ACC112 (cell line): ENCODE measurements around the gene TJAP1.
A peak's percentile ranks its signal among the peaks of the same experiment; 100 is the strongest.
"Not testable (repeated sequence)": the region's sequence is repeated elsewhere in the genome, so short reads cannot be mapped to it uniquely, and the experiment has no call there.

Experiments used
- H2AFZ ChIP-seq: fragments of 200-600 bp; sonication (generic); one replicate; pipeline ENCODE4 v1.6.0; 2017; ENCODE audit warnings: antibody characterized with exemption, low read length; ENCODE audit not compliant: unreplicated experiment
- H3K27ac ChIP-seq: fragments of 200-600 bp; sonication (generic); 2 replicates; pipeline ENCODE4 v1.5.1; 2014; ENCODE audit warnings: low read depth, mild to moderate bottlenecking, antibody characterized with exemption, low read length, moderate library complexity
- H3K27me3 ChIP-seq: fragments of 200-600 bp; sonication (generic); 2 replicates; pipeline ENCODE4 v1.6.1; 2014; ENCODE audit warnings: mild to moderate bottlenecking, antibody characterized with exemption, low read length, moderate library complexity, mixed read lengths; ENCODE audit not compliant: insufficient read depth
- H3K36me3 ChIP-seq: fragments of 200-600 bp; sonication (generic); 2 replicates; pipeline ENCODE4 v1.6.1; 2016; ENCODE audit warnings: mild to moderate bottlenecking, antibody characterized with exemption, low read length, moderate library complexity, mixed read lengths; ENCODE audit not compliant: insufficient read depth
- H3K4me1 ChIP-seq: fragments of 200-600 bp; sonication (generic); one replicate; pipeline ENCODE4 v1.6.1; 2016; ENCODE audit warnings: low read length, mixed read lengths; ENCODE audit not compliant: insufficient read depth, unreplicated experiment, control insufficient read depth
- H3K4me3 ChIP-seq: fragments of 200-600 bp; sonication (generic); 2 replicates; pipeline ENCODE4 v1.5.1; 2014; ENCODE audit warnings: mild to moderate bottlenecking, low read depth, low read length
- H3K79me2 ChIP-seq: fragments of 200-600 bp; sonication (generic); one replicate; pipeline ENCODE4 v1.6.0; 2016; ENCODE audit warnings: low read length; ENCODE audit not compliant: control insufficient read depth, unreplicated experiment, insufficient read depth

TJAP1 gene

GRCh38 chr6:43465948-43466347, 11.4 kb upstream of the TJAP1 start:
- no peaks in the 10 kb centered on the region for H3K79me2 ChIP-seq
- H3K27ac ChIP-seq = no peak overlapping the region
- peaks cover 12% of the 10 kb centered on the region for H3K27me3 ChIP-seq
- H3K4me1 ChIP-seq = peaks cover 9% of the 10 kb centered on the region
- no peak overlapping the region for H3K4me3 ChIP-seq
- no peaks in the 10 kb centered on the region for H3K36me3 ChIP-seq
- no peak overlapping the region for H2AFZ ChIP-seq

- H2AFZ ChIP-seq, H3K4me1 ChIP-seq, H3K27ac ChIP-seq, H3K36me3 ChIP-seq, H3K79me2 ChIP-seq, H3K27me3 ChIP-seq, H3K4me3 ChIP-seq: not testable (repeated sequence)
Measured at GRCh38 chr6:43467265-43467664, 10.1 kb upstream of the TJAP1 start.

- no peaks in the 10 kb centered on the region for H3K36me3 ChIP-seq
- no peak overlapping the region for H3K4me3 ChIP-seq
- H3K27me3 ChIP-seq = peaks cover 4% of the 10 kb centered on the region; the same call in 1 of the 2 replicates
- H3K79me2 ChIP-seq = no peaks in the 10 kb centered on the region
- no peak overlapping the region for H2AFZ ChIP-seq
- H3K4me1 ChIP-seq = peaks cover 9% of the 10 kb centered on the region
- H3K27ac ChIP-seq = no peak overlapping the region
Measured at GRCh38 chr6:43467752-43468151, 9.6 kb upstream of the TJAP1 start.

GRCh38 chr6:43468240-43468639, 9.1 kb upstream of the TJAP1 start:
- Histone ChIP-seq H2AFZ (no peak overlapping the region), H3K27me3 (peaks cover under 1% of the 10 kb centered on the region; the same call in 1 of the 2 replicates), H3K36me3 (no peaks in the 10 kb centered on the region), H3K27ac (no peak overlapping the region), H3K79me2 (no peaks in the 10 kb centered on the region), H3K4me3 (no peak overlapping the region), H3K4me1 (peaks cover 9% of the 10 kb centered on the region)

GRCh38 chr6:43468748-43469681, 8.4 kb upstream of the TJAP1 start:
- no peak overlapping the region for H2AFZ ChIP-seq
- no peak overlapping the region for H3K27ac ChIP-seq
- peaks cover 9% of the 10 kb centered on the region for H3K4me1 ChIP-seq
- H3K36me3 ChIP-seq = no peaks in the 10 kb centered on the region
- H3K27me3 ChIP-seq = no peaks in the 10 kb centered on the region
- H3K4me3 ChIP-seq = no peak overlapping the region
- no peaks in the 10 kb centered on the region for H3K79me2 ChIP-seq

GRCh38 chr6:43469947-43470346, 7.4 kb upstream of the TJAP1 start:
- Histone ChIP-seq H2AFZ (no peak overlapping the region), H3K27ac (no peak overlapping the region), H3K27me3 (no peaks in the 10 kb centered on the region), H3K79me2 (no peaks in the 10 kb centered on the region), H3K4me1 (peaks cover 9% of the 10 kb centered on the region), H3K4me3 (no peak overlapping the region), H3K36me3 (no peaks in the 10 kb centered on the region)

GRCh38 chr6:43471399-43471798, 6.0 kb upstream of the TJAP1 start:
- no peaks in the 10 kb centered on the region for H3K79me2 ChIP-seq
- no peak overlapping the region for H3K4me3 ChIP-seq
- H3K36me3 ChIP-seq = no peaks in the 10 kb centered on the region
- no peaks in the 10 kb centered on the region for H3K27me3 ChIP-seq
- no peaks in the 10 kb centered on the region for H3K4me1 ChIP-seq
- H2AFZ ChIP-seq = no peak overlapping the region
- H3K27ac ChIP-seq = no peak overlapping the region

- no peak overlapping the region for H3K27ac ChIP-seq
- no peaks in the 10 kb centered on the region for H3K27me3 ChIP-seq
- H3K36me3 ChIP-seq = no peaks in the 10 kb centered on the region
- no peaks in the 10 kb centered on the region for H3K4me1 ChIP-seq
- H2AFZ ChIP-seq = no peak overlapping the region
- H3K79me2 ChIP-seq = no peaks in the 10 kb centered on the region
- H3K4me3 ChIP-seq = no peak overlapping the region
Measured at GRCh38 chr6:43472515-43472914, 4.9 kb upstream of the TJAP1 start.

- no peaks in the 10 kb centered on the region for H3K27me3 ChIP-seq
- H3K79me2 ChIP-seq = peaks cover 27% of the 10 kb centered on the region
- H3K4me1 ChIP-seq = peaks cover 10% of the 10 kb centered on the region
- H3K36me3 ChIP-seq = no peaks in the 10 kb centered on the region
- no peak overlapping the region for H3K4me3 ChIP-seq
- H3K27ac ChIP-seq = no peak overlapping the region
- no peak overlapping the region for H2AFZ ChIP-seq
Measured at GRCh38 chr6:43475516-43475915, 1.9 kb upstream of the TJAP1 start.

GRCh38 chr6:43476746-43477145, 624 bp upstream of the TJAP1 start:
- Histone ChIP-seq H3K27me3 (no peaks in the 10 kb centered on the region), H3K4me3 (peak overlapping the region; percentile 87), H3K27ac (peak overlapping the region; percentile 7; the same call in 1 of the 2 replicates), H3K4me1 (peaks cover 10% of the 10 kb centered on the region), H2AFZ (peak overlapping the region; percentile 93), H3K79me2 (peaks cover 30% of the 10 kb centered on the region), H3K36me3 (no peaks in the 10 kb centered on the region)

GRCh38 chr6:43478008-43478372, 620 bp downstream of the TJAP1 start:
- Histone ChIP-seq H3K27ac (peak overlapping the region; percentile 43; the same call in 1 of the 2 replicates), H3K27me3 (no peaks in the 10 kb centered on the region), H2AFZ (peak overlapping the region; percentile 85), H3K79me2 (peaks cover 40% of the 10 kb centered on the region), H3K36me3 (no peaks in the 10 kb centered on the region), H3K4me1 (peaks cover 10% of the 10 kb centered on the region), H3K4me3 (peak overlapping the region; percentile 87)
